Testis (tissue), 3 donors: Measurements from ENCODE around the gene GASK1A. TPM values are rescaled to one million over a fixed set of nuclear protein-coding genes. Genes with fewer than 3 reads are reported as not detected.

Experiments used
- DNase-seq: peaks from one replicate; pipeline ENCODE4 v3.0.0-alpha.2; 2019
- H3K27ac ChIP-seq, 2 donors: fragments of 200-600 bp; sonication (generic); one replicate each; pipeline ENCODE4 v1.5.1; 2019
- H3K27me3 ChIP-seq: fragments of 200-600 bp; sonication (generic); one replicate; pipeline ENCODE4 v1.5.1; 2019
- H3K36me3 ChIP-seq: fragments of 200-600 bp; sonication (generic); one replicate; pipeline ENCODE4 v1.5.1; 2017; ENCODE audit warnings: low read depth; ENCODE audit errors: missing control alignments
- H3K4me1 ChIP-seq: fragments of 200-600 bp; sonication (generic); one replicate; pipeline ENCODE4 v1.5.1; 2019
- H3K4me3 ChIP-seq, 2 donors: fragments of 200-600 bp; sonication (generic); one replicate each; pipeline ENCODE4 v1.5.1; 2017 to 2019
- H3K9me3 ChIP-seq: fragments of 200-600 bp; sonication (generic); one replicate; pipeline ENCODE4 v1.5.1; 2017
- CTCF ChIP-seq, 3 experiments: fragments of 450-650 bp in 2 of 3; fragments of 200-600 bp in 1 of 3; sonication (generic) in 1 of 3; IDR thresholded peaks; one replicate each; pipeline ENCODE4 v1.5.1; 2016 to 2019; ENCODE audit warnings: antibody characterized with exemption in 3 of 3, mild to moderate bottlenecking in 2 of 3, moderate library complexity in 1 of 3
- POLR2A ChIP-seq: fragments of 450-650 bp; IDR thresholded peaks from one replicate; pipeline ENCODE4 v1.6.1; 2017; ENCODE audit warnings: antibody characterized with exemption, mild to moderate bottlenecking, moderate library complexity
- WGBS, 2 donors: methylation state at CpG; one replicate each; pipeline ENCODE4 v1.1.5; 2018; 5-methylcytosine and 5-hydroxymethylcytosine counted together
- intact Hi-C: fragments of 100-400 bp; cut with DNase I; formaldehyde crosslinking; loops from one replicate; pipeline ENCODE4 v1.15.1; 2023; ENCODE audit warnings: low total_unique reads
- polyA plus RNA-seq: library from polyadenylated mRNA; stranded (reverse); fragments of 350-450 nt; fragmentation: Illumina TruSeq; extraction: RNeasy Lipid Tissue Mini Kit (QIAGEN cat#74804); gene quantifications from one replicate; pipeline ENCODE4 v1.2.3, GENCODE V29; 2014; ENCODE audit warnings: low read depth, low replicate concordance; ENCODE audit not compliant: insufficient read depth
- total RNA-seq, 2 donors: library from RNA; depleted of rRNA; stranded (reverse); fragments of >200 nt; gene quantifications; one replicate each; pipeline ENCODE4 v1.2.3, GENCODE V29; 2016

Gene GASK1A
- total and polyA plus RNA-seq, 3 donors from 2014 or later = 6.2 to 22.2 (median 18.7) TPM

GRCh38 chr3:43006825-43007224 is 27.7 kb downstream of the GASK1A start:
- Histone ChIP-seq H3K4me1 (peaks cover 10% of the 10 kb centered on the region), H3K4me3 (no peak overlapping the region), H3K27me3 (no peaks in the 10 kb centered on the region), H3K27ac (no peak overlapping the region), H3K9me3 (no peaks in the 10 kb centered on the region), H3K36me3 (no peaks in the 10 kb centered on the region)
- TF ChIP-seq POLR2A = no peak
- no peak for TF ChIP-seq CTCF (IDR thresholded peaks at IDR 0.05)
- DNase-seq = no peak
- 93 to 95% methylated on average over 2 of the region's 2 CpGs for WGBS, 2 donors
- intact Hi-C loops = no loop called here

GRCh38 chr3:43009547-43009946 is 30.4 kb downstream of the GASK1A start:
- Histone ChIP-seq H3K36me3 (no peaks in the 10 kb centered on the region), H3K4me3 (no peak overlapping the region), H3K9me3 (no peaks in the 10 kb centered on the region), H3K27me3 (no peaks in the 10 kb centered on the region), H3K4me1 (peaks cover 3% of the 10 kb centered on the region), H3K27ac (no peak overlapping the region)
- TF ChIP-seq POLR2A = no peak
- no peak for TF ChIP-seq CTCF (IDR thresholded peaks at IDR 0.05)
- intact Hi-C loops = no loop called here
- DNase-seq = no peak
- WGBS, 2 donors = 87 to 90% methylated on average over 3 of the region's 3 CpGs

GRCh38 chr3:43010638-43011037 is 31.5 kb downstream of the GASK1A start:
- no peaks in the 10 kb centered on the region for H3K27me3 ChIP-seq
- peaks cover 3% of the 10 kb centered on the region for H3K4me1 ChIP-seq
- no peak for DNase-seq
- no peaks in the 10 kb centered on the region for H3K9me3 ChIP-seq
- H3K4me3 ChIP-seq = no peak overlapping the region
- no peaks in the 10 kb centered on the region for H3K36me3 ChIP-seq
- H3K27ac ChIP-seq = no peak overlapping the region
- TF ChIP-seq POLR2A (no peak), CTCF (IDR thresholded peaks at IDR 0.05) (no peak)
- intact Hi-C loops = no loop called here

- intact Hi-C loops = no loop called here
- no peaks in the 10 kb centered on the region for H3K36me3 ChIP-seq
- H3K27ac ChIP-seq = no peak overlapping the region
- no peaks in the 10 kb centered on the region for H3K27me3 ChIP-seq
- H3K4me1 ChIP-seq = no peaks in the 10 kb centered on the region
- TF ChIP-seq POLR2A (no peak), CTCF (IDR thresholded peaks at IDR 0.05) (no peak)
- H3K4me3 ChIP-seq = no peak overlapping the region
- H3K9me3 ChIP-seq = no peaks in the 10 kb centered on the region
- no peak for DNase-seq
- WGBS, 2 donors = 86 to 89% methylated on average over 3 of the region's 3 CpGs
Measured at GRCh38 chr3:43011638-43012037, 32.5 kb downstream of the GASK1A start.

GRCh38 chr3:43012174-43012573 is 33.1 kb downstream of the GASK1A start:
- H3K27ac ChIP-seq = no peak overlapping the region
- no peaks in the 10 kb centered on the region for H3K9me3 ChIP-seq
- no peaks in the 10 kb centered on the region for H3K36me3 ChIP-seq
- no peak overlapping the region for H3K4me3 ChIP-seq
- TF ChIP-seq CTCF (IDR thresholded peaks at IDR 0.05) (no peak), POLR2A (no peak)
- H3K27me3 ChIP-seq = no peaks in the 10 kb centered on the region
- DNase-seq = no peak
- intact Hi-C loops = no loop called here
- H3K4me1 ChIP-seq = no peaks in the 10 kb centered on the region
